Common myeloid progenitor, CD34-positive (primary cell): ENCODE results near the gene ST3GAL6.

Source experiments
- CTCF ChIA-PET: fragments of 350-600 bp; sonication (Branson Sonifier 250); formaldehyde crosslinking; loops from one replicate; lab custom pipeline; 2021; ENCODE audit warnings: antibody characterized with exemption; lab: Charles Lee
- POLR2A ChIA-PET: fragments of 350-600 bp; sonication (Branson Sonifier 250); formaldehyde crosslinking; loops from one replicate; lab custom pipeline; 2021; ENCODE audit warnings: antibody characterized with exemption; lab: Charles Lee
- DNase-seq, 3 donors: peaks; one replicate each; pipeline versions ENCODE4 v3.0.0 to v3.0.0-alpha.2; 2013
- H3K27ac ChIP-seq, 2 experiments: 1 replicate in 1 of 2; 2 replicates in 1 of 2; pipeline ENCODE4 v1.7.0; 2013; ENCODE audit warnings: inconsistent platforms in 2 of 2, low read length in 2 of 2, mild to moderate bottlenecking in 2 of 2, low read depth in 1 of 2, moderate library complexity in 1 of 2; ENCODE audit not compliant: severe bottlenecking in 2 of 2, insufficient read depth in 1 of 2, poor library complexity in 1 of 2
- H3K27me3 ChIP-seq, 5 experiments: replicated peaks in 2 of 5; 1 replicate in 3 of 5; 2 replicates in 2 of 5; pipeline versions ENCODE4 v1.6.1 to v1.7.0; 2013; ENCODE audit warnings: low read length in 4 of 5, mild to moderate bottlenecking in 2 of 5, moderate library complexity in 2 of 5, inconsistent platforms in 1 of 5; ENCODE audit not compliant: insufficient read depth in 5 of 5, control insufficient read depth in 4 of 5
- H3K36me3 ChIP-seq, 4 experiments: 1 replicate in 2 of 4; 2 replicates in 2 of 4; pipeline versions ENCODE4 v1.6.1 to v1.7.0; 2013; ENCODE audit warnings: low read length in 3 of 4, control low read depth in 1 of 4, mild to moderate bottlenecking in 1 of 4; ENCODE audit not compliant: control insufficient read depth in 4 of 4, insufficient read depth in 4 of 4
- H3K4me1 ChIP-seq, 4 experiments: 1 replicate in 3 of 4; 2 replicates in 1 of 4; pipeline versions ENCODE4 v1.6.1 to v1.7.1; 2013; ENCODE audit warnings: low read length in 3 of 4, mild to moderate bottlenecking in 3 of 4, control low read depth in 1 of 4, inconsistent platforms in 1 of 4, moderate library complexity in 1 of 4; ENCODE audit not compliant: control insufficient read depth in 4 of 4, insufficient read depth in 4 of 4; ENCODE audit errors: control extremely low read depth in 1 of 4
- H3K4me3 ChIP-seq, 7 experiments: 1 replicate in 4 of 7; 2 replicates in 3 of 7; pipeline versions ENCODE4 v1.5.1 to v1.7.0; 2013; ENCODE audit warnings: mild to moderate bottlenecking in 7 of 7, low read length in 6 of 7, moderate library complexity in 6 of 7, inconsistent platforms in 2 of 7, low read depth in 2 of 7, control low read depth in 1 of 7; ENCODE audit not compliant: insufficient read depth in 4 of 7, control insufficient read depth in 1 of 7; ENCODE audit errors: extremely low read depth in 1 of 7
- H3K9me3 ChIP-seq, 5 experiments: 1 replicate in 4 of 5; 2 replicates in 1 of 5; pipeline versions ENCODE4 v1.6.1 to v1.7.1; 2013; ENCODE audit warnings: low read length in 4 of 5, mild to moderate bottlenecking in 2 of 5, inconsistent platforms in 1 of 5, low read depth in 1 of 5, moderate library complexity in 1 of 5; ENCODE audit not compliant: control insufficient read depth in 4 of 5, insufficient read depth in 2 of 5; ENCODE audit errors: control extremely low read depth in 1 of 5
- WGBS: methylation state at CpG from one replicate; pipeline ENCODE4 v1.1.5; 2013; ENCODE audit not compliant: insufficient coverage; 5-methylcytosine and 5-hydroxymethylcytosine counted together

Gene ST3GAL6

DNA sequence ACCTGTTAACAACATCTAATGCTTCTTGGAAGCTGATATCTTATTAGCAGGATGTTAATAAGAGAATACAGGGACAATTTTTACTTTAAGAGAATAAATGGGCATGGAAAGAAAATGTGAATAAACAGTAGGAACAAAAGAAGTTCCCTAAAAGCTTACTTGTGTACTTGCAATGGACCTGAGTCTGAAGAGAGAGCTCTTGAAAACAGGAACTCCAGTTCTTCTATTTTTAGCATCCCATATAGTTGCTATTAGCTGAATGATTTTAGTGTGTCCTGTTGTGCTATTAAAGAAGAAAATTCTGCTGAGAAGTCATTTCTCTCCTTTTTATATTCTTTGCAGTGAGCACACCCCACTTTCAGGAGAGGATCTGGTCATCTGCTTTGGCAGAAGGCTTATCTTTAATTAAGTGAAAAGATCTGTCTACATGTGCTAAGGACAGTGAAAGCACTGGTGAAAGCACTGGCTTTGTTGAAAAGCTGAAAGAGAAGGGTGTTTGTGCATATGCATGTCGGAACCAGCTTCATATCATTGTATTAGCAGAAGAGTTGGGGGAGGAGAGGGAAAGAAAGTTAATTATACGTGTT is 1.4 kb upstream of the ST3GAL6 start:
- WGBS: no CpG with 5 or more reads among the region's 2 CpGs
- no peaks in the 10 kb centered on the region for H3K9me3 ChIP-seq
- H3K27ac ChIP-seq: no peak overlapping the region
- H3K27me3 ChIP-seq: no peaks in the 10 kb centered on the region
- peaks cover 0 to 2% (median 0%) of the 10 kb centered on the region in 4 experiments for H3K36me3 ChIP-seq
- ChIA-PET POLR2A (no interaction called here), CTCF (interaction anchor here (1.0 to 1.9 kb wide), 5 partner anchors 8 to 26 kb away, joined by 3 to 6 read pairs (median 5); no protein-coding TSS in a partner anchor)
- peak in 2 of 3 donors; percentile 67 to 80 for DNase-seq
- H3K4me1 ChIP-seq: peaks cover 38 to 64% (median 47%) of the 10 kb centered on the region in 4 experiments
- H3K4me3 ChIP-seq: peak overlapping the region in 5 of 7 experiments; percentile 6 to 58 (median 33)

DNA sequence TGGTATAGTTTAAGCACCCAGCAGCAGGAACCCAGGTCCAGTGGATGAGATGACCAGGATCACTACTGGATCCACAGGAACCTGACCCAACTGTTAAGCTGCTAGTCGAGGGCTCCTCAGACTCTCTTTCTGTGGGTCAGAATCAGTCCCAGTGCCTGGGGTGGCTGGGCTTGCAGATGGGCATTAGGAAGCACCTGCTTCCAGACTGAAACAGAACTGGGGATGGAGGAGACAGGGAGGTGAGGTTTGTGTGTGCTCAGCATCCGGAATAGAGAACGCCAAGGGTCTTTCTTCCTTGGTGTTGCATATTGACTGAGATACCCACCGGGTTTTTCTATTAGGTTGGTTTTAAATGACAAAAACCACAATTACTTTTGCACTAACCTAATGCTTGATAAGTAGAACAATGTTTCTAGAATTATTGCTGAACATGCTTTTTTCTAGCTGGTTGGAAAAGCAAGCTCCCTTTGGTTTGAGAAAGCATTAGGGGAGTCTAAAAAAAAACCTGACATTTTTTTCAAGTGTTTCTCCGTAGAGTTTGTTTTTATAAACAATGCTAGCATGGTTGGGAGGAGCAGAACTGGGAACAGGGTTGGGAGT is 779 bp downstream of the ST3GAL6 start:
- Histone ChIP-seq H3K4me1 (peaks cover 38 to 66% (median 47%) of the 10 kb centered on the region in 4 experiments), H3K9me3 (no peaks in the 10 kb centered on the region), H3K36me3 (peaks cover 0 to 11% (median 2%) of the 10 kb centered on the region in 4 experiments), H3K27ac (peak overlapping the region in 1 of 2 experiments; percentile 62), H3K27me3 (no peaks in the 10 kb centered on the region), H3K4me3 (peak overlapping the region in 5 of 7 experiments; percentile 17 to 74 (median 39))
- ChIA-PET POLR2A (interaction anchor here (0.6 to 1.1 kb wide), 2 partner anchors 8 to 19 kb away, joined by 3 read pairs; no protein-coding TSS in a partner anchor), CTCF (interaction anchor here (0.9 to 1.6 kb wide), 10 partner anchors 8 to 107 kb away, joined by 3 to 8 read pairs (median 4); no protein-coding TSS in a partner anchor)
- 17% methylated on average over 1 of the region's 5 CpGs for WGBS
- DNase-seq: peak in 2 of 3 donors; percentile 44 to 52

DNA sequence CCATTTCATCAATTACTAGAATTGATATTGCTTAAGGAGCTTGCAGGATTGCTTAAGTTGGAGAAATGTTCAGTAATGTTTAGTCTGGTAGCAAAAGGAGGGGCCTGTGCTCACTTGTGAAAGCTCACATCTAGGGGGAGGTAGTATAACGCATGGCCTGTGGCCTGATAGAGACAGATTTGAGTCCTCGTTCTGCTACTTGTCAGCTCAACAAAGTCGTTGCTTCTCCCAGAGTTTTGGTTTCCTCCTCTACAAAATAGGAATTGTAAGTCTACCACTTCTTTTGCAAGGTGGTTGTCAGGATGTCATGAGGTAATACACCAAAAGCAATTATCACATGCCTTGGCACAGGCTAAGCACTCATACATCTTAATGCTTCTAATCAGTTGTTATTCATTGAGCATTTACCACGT is 1.3 kb downstream of the ST3GAL6 start:
- ChIA-PET CTCF (interaction anchor here (0.9 to 1.4 kb wide), 7 partner anchors 7 to 107 kb away, joined by 3 to 8 read pairs (median 4); no protein-coding TSS in a partner anchor), POLR2A (interaction anchor here (0.6 to 1.1 kb wide), 2 partner anchors 8 to 18 kb away, joined by 3 read pairs; no protein-coding TSS in a partner anchor)
- Histone ChIP-seq H3K4me3 (peak overlapping the region in 3 of 7 experiments; percentile 38 to 74 (median 54)), H3K4me1 (peaks cover 38 to 65% (median 48%) of the 10 kb centered on the region in 4 experiments), H3K27me3 (no peaks in the 10 kb centered on the region), H3K36me3 (peaks cover 0 to 16% (median 2%) of the 10 kb centered on the region in 4 experiments), H3K9me3 (no peaks in the 10 kb centered on the region), H3K27ac (no peak overlapping the region)
- WGBS: 40% methylated on average over 1 of the region's 4 CpGs
- DNase-seq: peak in 2 of 3 donors; percentile 37 to 49

DNA sequence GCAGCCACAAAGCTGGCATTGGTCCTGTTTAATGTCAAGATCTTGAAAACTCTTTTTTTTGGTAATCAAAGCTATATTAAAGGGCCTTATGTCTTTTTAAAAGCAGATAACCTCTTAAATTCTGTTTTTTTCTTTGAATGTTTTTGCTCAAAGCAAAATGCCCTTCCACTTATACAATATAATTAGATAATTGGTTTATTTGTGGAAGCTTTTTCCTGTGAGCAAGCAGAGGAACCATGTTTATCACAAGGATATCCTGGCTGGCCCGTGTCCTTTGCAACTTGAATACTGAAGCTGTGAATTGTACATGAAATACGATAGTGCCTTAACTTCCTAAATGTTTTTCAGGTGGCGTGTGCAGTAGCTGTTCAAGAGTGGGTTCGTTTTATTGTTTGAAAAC is 2.6 kb downstream of the ST3GAL6 start:
- no peak for DNase-seq
- Histone ChIP-seq H3K9me3 (no peaks in the 10 kb centered on the region), H3K4me3 (peak overlapping the region in 1 of 7 experiments; percentile 74), H3K27me3 (no peaks in the 10 kb centered on the region), H3K27ac (no peak overlapping the region), H3K36me3 (peaks cover 0 to 16% (median 2%) of the 10 kb centered on the region in 4 experiments), H3K4me1 (peaks cover 38 to 64% (median 54%) of the 10 kb centered on the region in 4 experiments)
- 26% methylated on average over 2 of the region's 4 CpGs for WGBS
- POLR2A ChIA-PET: interaction anchor here (0.6 kb wide), 1 partner anchor 28 kb away, joined by 3 read pairs; no protein-coding TSS in a partner anchor
- CTCF ChIA-PET: interaction anchor here (1.3 kb wide), 1 partner anchor 168 kb away, joined by 6 read pairs; no protein-coding TSS in a partner anchor

GRCh38 chr3:98766924-98767323 is 3.8 kb downstream of the ST3GAL6 start:
- no peak for DNase-seq
- no peak overlapping the region for H3K4me3 ChIP-seq
- H3K27ac ChIP-seq: no peak overlapping the region
- no peaks in the 10 kb centered on the region for H3K27me3 ChIP-seq
- H3K4me1 ChIP-seq: peaks cover 36 to 57% (median 48%) of the 10 kb centered on the region in 4 experiments
- CTCF ChIA-PET: no interaction called here
- peaks cover 0 to 18% (median 2%) of the 10 kb centered on the region in 4 experiments for H3K36me3 ChIP-seq
- POLR2A ChIA-PET: no interaction called here
- H3K9me3 ChIP-seq: no peaks in the 10 kb centered on the region

DNA sequence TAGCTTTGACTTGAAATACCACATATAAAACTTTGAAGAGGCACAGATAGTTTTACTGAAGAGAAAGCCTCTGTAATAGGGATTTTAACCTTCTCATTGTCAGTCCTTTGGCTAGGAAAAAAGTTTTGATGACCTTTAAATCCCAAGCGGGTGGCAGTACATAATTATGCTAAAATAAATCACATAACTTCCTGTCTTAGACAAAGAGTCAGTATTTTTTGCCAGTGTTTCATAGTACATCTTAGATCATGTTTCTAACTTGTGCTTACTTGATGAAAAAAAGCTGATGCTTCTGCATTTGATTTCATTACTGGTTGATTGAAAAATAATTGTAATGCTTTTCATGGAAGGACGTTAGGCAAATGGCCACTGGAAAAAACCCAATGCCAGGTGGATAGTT is 5.8 kb downstream of the ST3GAL6 start:
- WGBS: 100% methylated on average over 1 of the region's 2 CpGs
- Histone ChIP-seq H3K27ac (no peak overlapping the region), H3K4me3 (no peak overlapping the region), H3K9me3 (no peaks in the 10 kb centered on the region), H3K36me3 (peaks cover 0 to 30% (median 2%) of the 10 kb centered on the region in 4 experiments), H3K4me1 (peaks cover 20 to 37% (median 30%) of the 10 kb centered on the region in 4 experiments), H3K27me3 (no peaks in the 10 kb centered on the region)
- CTCF ChIA-PET: interaction anchor here (0.9 kb wide), 1 partner anchor 10 kb away, joined by 3 read pairs; no protein-coding TSS in a partner anchor
- POLR2A ChIA-PET: no interaction called here
- DNase-seq: no peak
